ENCODE measurements around the gene RRP7A.
A peak's percentile ranks its signal among the peaks of the same experiment; 100 is the strongest.
"Not testable (repeated sequence)": the region's sequence is repeated elsewhere in the genome, so short reads cannot be mapped to it uniquely, and the experiment has no call there.

RRP7A gene

DNA sequence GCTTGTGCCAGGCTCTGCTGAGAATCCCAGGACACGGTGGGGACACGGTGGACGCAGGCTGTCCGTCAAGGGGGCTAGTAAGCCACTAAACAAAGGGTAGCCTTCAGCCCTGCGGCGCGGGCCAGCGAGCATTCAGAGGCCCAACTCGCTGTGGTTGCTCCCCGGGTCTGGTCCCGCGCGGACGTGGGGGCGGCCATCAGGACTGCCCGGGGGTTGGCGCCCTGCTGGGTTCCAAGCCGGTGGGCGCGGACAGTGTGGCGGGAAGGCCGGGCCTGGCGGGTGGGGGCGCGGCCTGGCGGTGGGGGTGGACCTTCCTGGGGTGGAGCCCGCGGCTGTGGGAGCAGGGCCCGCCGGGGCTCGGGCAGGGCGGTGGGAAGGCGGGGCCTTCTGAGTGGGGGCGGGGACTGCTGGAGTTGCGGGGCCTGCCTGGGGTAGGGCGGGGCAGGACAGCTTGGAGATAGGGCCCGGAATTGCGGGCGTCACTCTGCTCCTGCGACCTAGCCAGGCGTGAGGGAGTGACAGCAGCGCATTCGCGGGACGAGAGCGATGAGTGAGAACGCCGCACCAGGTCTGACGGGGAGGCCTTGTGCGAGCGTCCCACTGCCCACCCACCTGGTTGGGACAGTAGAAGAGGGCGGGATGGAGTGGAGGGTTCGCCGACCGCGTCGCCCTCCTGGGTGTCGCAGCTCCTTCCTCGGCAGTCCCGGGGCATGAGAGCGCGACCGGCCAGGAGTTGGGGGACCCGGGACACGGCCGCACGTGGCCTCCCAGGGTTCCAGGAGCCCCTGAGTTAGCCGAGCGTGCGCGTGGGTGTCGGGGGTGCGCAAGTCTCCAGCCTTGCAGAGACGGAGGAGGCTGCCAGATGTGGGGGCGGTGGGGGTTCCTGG is 34.1 kb upstream of the RRP7A start, which contains the start of gene SERHL2:
SERHL2 (plus strand) TSS at position 482 of the 887 bp plus-strand sequence; CDS start at position 547, 65 bp downstream.
- Histone ChIP-seq H3K36me3 (ENCODE audit: control insufficient read depth in 2 of 2, insufficient read depth in 2 of 2, low read length in 2 of 2) (no peaks in the 10 kb centered on the region), H3K9ac (ENCODE audit: low read length in 2 of 2) (peak within 1 kb of the TSS; percentile 51 to 78), H3K9me3 (ENCODE audit: control insufficient read depth in 2 of 2, low read length in 2 of 2) (no peaks in the 10 kb centered on the region), H3K4me3 (ENCODE audit: low read length in 2 of 2) (peak within 1 kb of the TSS; percentile 62 to 88), H3K27ac (ENCODE audit: low read length) (no peak within 1 kb of the TSS), H3K4me1 (ENCODE audit: control insufficient read depth, insufficient read depth, low read length) (peaks cover 15% of the 10 kb centered on the region), H3K27me3 (ENCODE audit: control insufficient read depth in 1 of 2, insufficient read depth in 2 of 2, low read length in 2 of 2) (peaks cover 0 to 8% of the 10 kb centered on the region in 2 donors)

DNA sequence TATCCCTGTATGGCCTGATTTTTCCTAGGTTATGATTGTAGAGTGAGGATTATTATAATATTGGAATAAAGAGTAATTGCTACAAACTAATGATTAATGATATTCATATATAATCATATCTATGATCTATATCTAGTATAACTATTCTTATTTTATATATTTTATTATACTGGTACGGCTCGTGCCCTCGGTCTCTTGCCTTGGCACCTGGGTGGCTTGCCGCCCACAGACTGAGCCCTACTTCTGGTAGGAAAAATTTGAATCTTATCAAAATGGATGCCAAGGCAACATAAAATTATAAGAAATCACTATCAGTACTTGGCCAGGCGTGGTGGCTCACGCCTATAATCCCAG is 32.7 kb upstream of the RRP7A start:
- not testable (repeated sequence) for H3K9me3 ChIP-seq (ENCODE audit: control insufficient read depth in 2 of 2, low read length in 2 of 2); H3K4me3 ChIP-seq (ENCODE audit: low read length in 2 of 2); H3K9ac ChIP-seq (ENCODE audit: low read length in 2 of 2); H3K36me3 ChIP-seq (ENCODE audit: control insufficient read depth in 2 of 2, insufficient read depth in 2 of 2, low read length in 2 of 2); H3K27ac ChIP-seq (ENCODE audit: low read length)
- H3K4me1 ChIP-seq (ENCODE audit: control insufficient read depth, insufficient read depth, low read length), result peaks cover 15% of the 10 kb centered on the region
- H3K27me3 ChIP-seq (ENCODE audit: control insufficient read depth in 1 of 2, insufficient read depth in 2 of 2, low read length in 2 of 2), result peaks cover 0 to 11% of the 10 kb centered on the region in 2 donors

DNA sequence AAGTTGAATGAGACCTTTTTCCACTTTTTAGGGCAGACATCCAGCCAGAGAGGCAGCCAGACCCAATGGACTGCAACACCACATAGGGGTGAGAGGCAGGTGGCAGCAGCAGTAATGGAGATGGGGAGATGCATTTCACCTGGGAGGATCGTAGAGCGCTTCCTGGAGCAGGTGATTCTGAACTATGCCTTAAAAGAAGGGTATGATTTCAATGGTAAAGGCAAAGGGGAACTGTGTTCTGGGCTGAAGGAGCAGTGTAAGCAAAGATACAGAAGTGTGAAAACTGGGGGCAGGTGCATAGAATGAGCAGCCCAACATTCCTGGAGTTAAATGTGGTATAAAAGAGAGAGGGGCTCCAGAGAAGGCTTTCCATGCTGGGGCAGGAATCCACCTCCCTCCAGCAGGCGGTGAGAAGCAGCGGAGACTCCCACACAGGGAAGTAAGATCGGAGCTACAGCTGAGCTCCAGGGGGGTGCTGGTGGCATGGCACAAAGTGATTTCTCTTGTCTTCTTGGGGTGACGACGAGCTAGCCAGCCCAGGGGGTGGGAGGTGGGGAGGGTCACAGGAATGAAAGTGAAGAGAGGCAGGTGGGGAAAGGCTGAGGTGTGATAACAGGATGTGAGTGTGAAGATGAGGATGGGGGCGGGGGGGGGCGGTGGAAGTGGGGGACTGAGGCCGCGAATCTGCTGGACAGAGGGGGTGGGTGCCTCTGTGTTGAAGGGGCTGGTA is 29.9 kb upstream of the RRP7A start:
- no peak overlapping the region for H3K27ac ChIP-seq (ENCODE audit: low read length)
- peaks cover 0 to 11% of the 10 kb centered on the region in 2 donors for H3K27me3 ChIP-seq (ENCODE audit: control insufficient read depth in 1 of 2, insufficient read depth in 2 of 2, low read length in 2 of 2)
- H3K4me1 ChIP-seq (ENCODE audit: control insufficient read depth, insufficient read depth, low read length), result peaks cover 15% of the 10 kb centered on the region
- no peaks in the 10 kb centered on the region for H3K9me3 ChIP-seq (ENCODE audit: control insufficient read depth in 2 of 2, low read length in 2 of 2)
- H3K36me3 ChIP-seq (ENCODE audit: control insufficient read depth in 2 of 2, insufficient read depth in 2 of 2, low read length in 2 of 2), result no peaks in the 10 kb centered on the region
- H3K4me3 ChIP-seq (ENCODE audit: low read length in 2 of 2), result no peak overlapping the region
- no peak overlapping the region for H3K9ac ChIP-seq (ENCODE audit: low read length in 2 of 2)

DNA sequence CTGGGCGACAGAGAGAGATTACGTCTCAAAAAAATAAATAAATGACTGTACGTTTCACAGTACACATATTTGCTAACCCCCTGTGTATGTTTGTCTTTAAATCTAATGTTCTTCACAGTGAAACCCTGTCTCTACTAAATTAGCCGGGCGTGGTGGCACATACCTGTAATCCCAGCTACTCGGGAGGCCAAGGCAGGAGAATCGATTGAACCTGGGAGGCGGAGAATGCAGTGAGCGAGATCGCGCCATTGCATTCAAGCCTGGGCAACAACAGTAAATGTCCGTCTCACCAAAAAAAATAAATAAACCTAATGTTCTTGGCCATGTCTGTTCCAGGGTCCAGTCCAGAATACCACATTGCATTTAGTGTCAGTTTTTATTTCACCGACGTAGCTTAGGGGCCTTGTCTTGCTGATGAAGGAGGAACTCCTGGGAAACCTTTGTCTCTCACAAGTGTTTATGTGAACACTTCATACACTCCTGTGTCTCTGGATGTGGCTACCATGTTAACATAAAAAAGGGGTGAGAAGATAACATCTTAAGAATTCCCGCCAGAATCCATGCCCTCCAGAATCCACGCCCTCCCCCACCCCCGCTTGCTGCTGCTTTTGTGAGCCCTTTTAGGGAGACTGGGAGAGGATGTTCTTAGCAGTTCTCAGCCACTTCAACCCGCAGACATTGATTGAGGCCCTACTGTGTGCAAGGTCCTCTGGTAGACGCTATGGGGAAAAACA is 29.2 kb upstream of the RRP7A start:
- H3K27me3 ChIP-seq (ENCODE audit: control insufficient read depth in 1 of 2, insufficient read depth in 2 of 2, low read length in 2 of 2), result peaks cover 0 to 11% of the 10 kb centered on the region in 2 donors
- H3K4me1 ChIP-seq (ENCODE audit: control insufficient read depth, insufficient read depth, low read length), result peaks cover 8% of the 10 kb centered on the region
- H3K9me3 ChIP-seq (ENCODE audit: control insufficient read depth in 2 of 2, low read length in 2 of 2), result no peaks in the 10 kb centered on the region
- no peak overlapping the region for H3K9ac ChIP-seq (ENCODE audit: low read length in 2 of 2)
- H3K36me3 ChIP-seq (ENCODE audit: control insufficient read depth in 2 of 2, insufficient read depth in 2 of 2, low read length in 2 of 2), result no peaks in the 10 kb centered on the region
- no peak overlapping the region for H3K4me3 ChIP-seq (ENCODE audit: low read length in 2 of 2)
- H3K27ac ChIP-seq (ENCODE audit: low read length), result no peak overlapping the region

DNA sequence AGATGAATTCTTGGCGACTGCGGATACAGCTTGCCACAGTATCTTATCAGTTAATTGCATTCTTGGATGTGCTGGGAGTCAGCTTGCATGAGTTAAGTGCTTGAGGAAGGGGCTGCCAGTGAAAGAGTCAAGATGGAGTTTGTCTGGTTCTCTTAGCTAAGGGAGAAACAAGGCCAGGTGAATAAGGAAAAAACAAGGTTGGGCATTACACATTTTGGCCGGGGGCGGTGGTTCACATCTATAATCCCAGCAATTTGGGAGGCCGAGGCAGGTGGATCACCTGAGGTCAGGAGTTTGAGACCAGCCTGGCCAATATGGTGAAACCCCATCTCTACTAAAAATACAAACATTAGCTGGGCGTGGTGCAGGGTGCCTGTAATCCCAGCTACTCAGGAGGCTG is 28.5 kb upstream of the RRP7A start:
- H3K9ac ChIP-seq (ENCODE audit: low read length in 2 of 2); H3K4me1 ChIP-seq (ENCODE audit: control insufficient read depth, insufficient read depth, low read length); H3K4me3 ChIP-seq (ENCODE audit: low read length in 2 of 2); H3K36me3 ChIP-seq (ENCODE audit: control insufficient read depth in 2 of 2, insufficient read depth in 2 of 2, low read length in 2 of 2); H3K9me3 ChIP-seq (ENCODE audit: control insufficient read depth in 2 of 2, low read length in 2 of 2); H3K27ac ChIP-seq (ENCODE audit: low read length): not testable (repeated sequence)
- peaks cover 0 to 11% of the 10 kb centered on the region in 2 donors for H3K27me3 ChIP-seq (ENCODE audit: control insufficient read depth in 1 of 2, insufficient read depth in 2 of 2, low read length in 2 of 2)

DNA sequence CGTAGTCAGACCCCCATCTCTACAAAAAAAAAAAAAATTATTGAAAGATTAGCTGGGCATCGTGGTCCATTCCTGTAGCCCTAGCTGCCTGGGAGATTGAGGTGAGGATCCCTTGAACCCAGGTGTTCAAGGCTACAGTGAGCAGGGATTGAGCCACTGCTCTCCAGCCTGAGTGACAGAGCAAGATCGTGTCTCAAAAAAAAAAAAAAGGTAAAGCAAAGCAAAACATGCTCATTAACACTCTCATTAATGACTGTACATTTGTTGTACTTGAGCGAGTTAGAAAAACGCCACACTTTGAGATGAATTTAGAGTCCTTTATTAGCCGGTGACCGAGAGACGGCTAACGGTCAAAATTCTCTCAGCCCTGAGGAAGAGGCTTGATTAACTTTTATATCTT is 28.0 kb upstream of the RRP7A start:
- Histone ChIP-seq H3K27ac (ENCODE audit: low read length) (no peak overlapping the region), H3K9ac (ENCODE audit: low read length in 2 of 2) (no peak overlapping the region), H3K36me3 (ENCODE audit: control insufficient read depth in 2 of 2, insufficient read depth in 2 of 2, low read length in 2 of 2) (no peaks in the 10 kb centered on the region)

DNA sequence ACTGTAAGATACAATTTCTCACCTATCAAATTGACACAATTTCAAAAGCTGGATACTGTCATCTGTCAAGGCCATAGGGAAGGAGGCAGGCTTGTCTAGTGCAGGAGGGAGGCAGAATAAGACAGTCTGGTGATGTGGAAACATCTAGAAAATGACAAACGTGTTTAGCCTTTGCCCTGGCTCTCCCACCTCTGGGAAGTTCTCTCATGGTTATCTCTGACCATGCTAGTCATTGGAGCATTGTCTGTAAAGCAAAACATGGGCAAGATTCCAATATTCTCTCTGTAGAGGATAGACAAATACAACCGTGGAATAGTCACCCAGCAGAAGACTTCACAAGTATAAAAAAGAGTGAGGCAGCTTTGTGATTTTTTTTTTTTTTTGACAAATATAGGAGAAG is 25.1 kb upstream of the RRP7A start:
- Histone ChIP-seq H3K27ac (ENCODE audit: low read length) (no peak overlapping the region), H3K27me3 (ENCODE audit: control insufficient read depth in 1 of 2, insufficient read depth in 2 of 2, low read length in 2 of 2) (peaks cover 0 to 6% of the 10 kb centered on the region in 2 donors), H3K4me3 (ENCODE audit: low read length in 2 of 2) (no peak overlapping the region), H3K9me3 (ENCODE audit: control insufficient read depth in 2 of 2, low read length in 2 of 2) (no peaks in the 10 kb centered on the region), H3K9ac (ENCODE audit: low read length in 2 of 2) (no peak overlapping the region), H3K36me3 (ENCODE audit: control insufficient read depth in 2 of 2, insufficient read depth in 2 of 2, low read length in 2 of 2) (no peaks in the 10 kb centered on the region), H3K4me1 (ENCODE audit: control insufficient read depth, insufficient read depth, low read length) (no peaks in the 10 kb centered on the region)

More for the DNA sequence above, 28.0 kb upstream of the RRP7A start:
- no peak overlapping the region for H3K4me3 ChIP-seq (ENCODE audit: low read length in 2 of 2)
- peaks cover 0 to 11% of the 10 kb centered on the region in 2 donors for H3K27me3 ChIP-seq (ENCODE audit: control insufficient read depth in 1 of 2, insufficient read depth in 2 of 2, low read length in 2 of 2)
- H3K9me3 ChIP-seq (ENCODE audit: control insufficient read depth in 2 of 2, low read length in 2 of 2), result no peaks in the 10 kb centered on the region
- H3K4me1 ChIP-seq (ENCODE audit: control insufficient read depth, insufficient read depth, low read length), result no peaks in the 10 kb centered on the region

DNA sequence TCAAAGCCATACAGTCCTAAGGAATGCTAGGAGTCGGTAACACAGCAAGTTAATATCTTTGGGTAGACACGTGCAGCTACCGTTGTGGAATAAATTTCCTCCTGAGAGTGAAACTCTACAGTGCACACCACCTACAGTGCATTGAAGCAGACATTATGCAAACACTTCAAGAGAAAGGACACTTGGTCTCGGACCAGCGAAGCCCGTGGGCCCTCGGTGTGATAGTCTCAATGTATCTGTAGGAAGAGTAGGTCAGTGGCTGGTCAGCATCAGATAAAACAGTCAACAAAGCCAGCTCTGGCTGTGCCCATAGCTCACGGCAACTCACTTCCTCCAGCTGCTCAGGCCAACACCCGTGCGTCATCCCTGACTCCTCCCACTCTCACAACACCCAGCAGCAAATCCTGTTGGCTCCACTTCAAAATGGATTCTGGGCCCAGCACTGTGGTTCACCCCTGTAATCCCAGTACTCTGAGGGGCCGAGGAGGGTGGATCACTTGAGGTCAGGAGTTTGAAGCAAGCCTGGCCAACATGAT is 19.7 kb upstream of the RRP7A start:
- H3K27me3 ChIP-seq (ENCODE audit: control insufficient read depth in 1 of 2, insufficient read depth in 2 of 2, low read length in 2 of 2); H3K27ac ChIP-seq (ENCODE audit: low read length); H3K36me3 ChIP-seq (ENCODE audit: control insufficient read depth in 2 of 2, insufficient read depth in 2 of 2, low read length in 2 of 2); H3K4me1 ChIP-seq (ENCODE audit: control insufficient read depth, insufficient read depth, low read length); H3K9ac ChIP-seq (ENCODE audit: low read length in 2 of 2); H3K9me3 ChIP-seq (ENCODE audit: control insufficient read depth in 2 of 2, low read length in 2 of 2); H3K4me3 ChIP-seq (ENCODE audit: low read length in 2 of 2): not testable (repeated sequence)

DNA sequence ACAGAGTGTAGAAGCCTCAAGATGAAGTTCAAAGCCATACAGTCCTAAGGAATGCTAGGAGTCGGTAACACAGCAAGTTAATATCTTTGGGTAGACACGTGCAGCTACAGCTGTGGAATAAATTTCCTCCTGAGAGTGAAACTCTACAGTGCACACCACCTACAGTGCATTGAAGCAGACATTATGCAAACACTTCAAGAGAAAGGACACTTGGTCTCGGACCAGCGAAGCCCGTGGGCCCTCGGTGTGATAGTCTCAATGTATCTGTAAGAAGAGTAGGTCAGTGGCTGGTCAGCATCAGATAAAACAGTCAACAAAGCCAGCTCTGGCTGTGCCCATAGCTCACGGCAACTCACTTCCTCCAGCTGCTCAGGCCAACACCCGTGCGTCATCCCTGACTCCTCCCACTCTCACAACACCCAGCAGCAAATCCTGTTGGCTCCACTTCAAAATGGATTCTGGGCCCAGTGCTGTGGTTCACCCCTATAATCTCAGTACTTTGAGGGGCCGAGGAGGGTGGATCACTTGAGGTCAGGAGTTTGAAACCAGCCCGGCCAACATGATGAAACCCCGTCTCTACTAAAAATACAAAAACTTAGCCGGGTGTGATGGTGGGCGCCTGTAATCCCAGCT is 17.7 kb upstream of the RRP7A start:
- not testable (repeated sequence) for H3K4me1 ChIP-seq (ENCODE audit: control insufficient read depth, insufficient read depth, low read length); H3K9ac ChIP-seq (ENCODE audit: low read length in 2 of 2); H3K36me3 ChIP-seq (ENCODE audit: control insufficient read depth in 2 of 2, insufficient read depth in 2 of 2, low read length in 2 of 2); H3K27ac ChIP-seq (ENCODE audit: low read length); H3K9me3 ChIP-seq (ENCODE audit: control insufficient read depth in 2 of 2, low read length in 2 of 2); H3K27me3 ChIP-seq (ENCODE audit: control insufficient read depth in 1 of 2, insufficient read depth in 2 of 2, low read length in 2 of 2); H3K4me3 ChIP-seq (ENCODE audit: low read length in 2 of 2)

DNA sequence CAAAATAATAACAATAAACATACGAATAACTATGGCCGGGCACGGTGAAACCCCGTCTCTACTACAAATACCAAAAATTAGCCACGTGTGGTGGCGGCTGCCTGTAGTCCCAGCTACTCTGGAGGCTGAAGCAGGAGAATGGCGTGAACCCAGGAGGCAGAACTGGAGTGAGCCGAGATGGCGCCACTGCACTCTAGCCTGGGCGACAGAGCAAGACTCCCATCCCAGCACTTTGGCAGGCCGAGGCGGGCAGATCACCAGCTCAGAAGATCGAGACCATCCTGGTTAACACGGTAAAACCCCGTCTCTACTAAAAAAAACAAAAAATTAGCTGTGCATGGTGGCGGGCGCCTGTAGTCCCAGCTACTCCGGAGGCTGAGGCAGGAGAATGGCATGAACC is 17.0 kb upstream of the RRP7A start:
- H3K4me3 ChIP-seq (ENCODE audit: low read length in 2 of 2); H3K9me3 ChIP-seq (ENCODE audit: control insufficient read depth in 2 of 2, low read length in 2 of 2); H3K4me1 ChIP-seq (ENCODE audit: control insufficient read depth, insufficient read depth, low read length); H3K36me3 ChIP-seq (ENCODE audit: control insufficient read depth in 2 of 2, insufficient read depth in 2 of 2, low read length in 2 of 2); H3K27me3 ChIP-seq (ENCODE audit: control insufficient read depth in 1 of 2, insufficient read depth in 2 of 2, low read length in 2 of 2); H3K9ac ChIP-seq (ENCODE audit: low read length in 2 of 2); H3K27ac ChIP-seq (ENCODE audit: low read length): not testable (repeated sequence)
